GM06990 (cell line): ENCODE results near the gene ZMYM3.
A peak's percentile ranks its signal among the peaks of the same experiment; 100 is the strongest.
"Not testable (repeated sequence)": the region's sequence is repeated elsewhere in the genome, so short reads cannot be mapped to it uniquely, and the experiment has no call there.

Experiments
- DNase-seq: peaks from one replicate; pipeline ENCODE4 v3.0.0-alpha.2; 2011; ENCODE audit not compliant: insufficient read length; ENCODE audit errors: extremely low read depth
- H3K27me3 ChIP-seq: replicated peaks from 2 replicates; pipeline ENCODE4 v1.6.0; 2011; ENCODE audit warnings: low read length; ENCODE audit not compliant: control insufficient read depth, insufficient read depth
- H3K36me3 ChIP-seq: 2 replicates; pipeline ENCODE4 v1.5.1; 2011; ENCODE audit warnings: low read length; ENCODE audit not compliant: control insufficient read depth, insufficient read depth
- H3K4me3 ChIP-seq: replicated peaks from 2 replicates; pipeline ENCODE4 v1.5.1; 2011; ENCODE audit warnings: low read depth, mild to moderate bottlenecking, control low read depth, low read length
- CTCF ChIP-seq: IDR thresholded peaks from 2 replicates; pipeline ENCODE4 v1.5.1; 2011; ENCODE audit warnings: low read length, control low read depth, mild to moderate bottlenecking, inconsistent platforms; ENCODE audit not compliant: insufficient read depth, poor library complexity, severe bottlenecking

ZMYM3 gene

DNA sequence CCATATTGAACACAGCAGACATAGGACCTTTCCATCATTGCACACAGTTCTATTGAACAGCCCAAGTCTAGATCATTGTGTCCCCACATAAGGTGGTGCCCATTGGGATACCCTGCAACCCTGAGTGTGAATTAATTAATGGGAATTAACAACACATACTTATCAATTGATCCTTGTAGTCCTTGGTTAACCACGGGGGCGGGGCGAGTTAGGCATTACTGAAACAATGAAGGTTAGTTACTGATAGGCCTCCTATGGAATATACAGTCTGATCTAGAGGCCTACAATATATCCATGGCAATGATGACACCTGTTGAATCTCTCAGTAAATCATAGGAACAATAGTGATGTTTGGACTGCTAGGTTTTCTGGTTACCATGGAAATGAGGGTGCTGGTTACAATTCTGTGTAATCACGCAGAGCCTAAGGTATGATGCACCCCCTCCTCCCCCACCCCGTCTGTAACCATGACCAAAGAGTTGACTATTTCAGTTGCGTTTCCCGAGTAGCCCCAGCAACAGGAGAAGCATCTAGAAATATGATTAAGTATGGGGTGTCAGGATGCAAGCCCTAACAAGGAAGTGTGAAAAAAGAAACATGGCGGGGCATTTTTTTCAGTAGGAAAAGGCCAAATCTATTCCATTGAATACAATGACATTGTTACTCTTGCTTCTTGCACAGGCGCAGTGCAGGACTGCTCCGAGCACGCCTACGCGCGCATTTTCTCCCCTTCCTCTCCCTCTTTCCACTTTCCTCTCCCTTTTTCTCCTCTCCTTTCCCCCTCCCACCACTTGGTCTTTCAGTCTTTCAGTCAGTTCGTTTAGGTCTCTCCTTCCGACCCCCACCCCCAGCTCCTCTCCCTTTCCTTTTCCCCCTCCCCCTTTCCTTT lies 28.8 kb upstream of the ZMYM3 start:
- no peak for DNase-seq
- no peak for TF ChIP-seq CTCF
- Histone ChIP-seq H3K4me3 (peak overlapping the region; percentile 64), H3K36me3 (no peaks in the 10 kb centered on the region), H3K27me3 (no peaks in the 10 kb centered on the region)

GRCh38 chrX:71281300-71281699 lies 27.4 kb upstream of the ZMYM3 start:
- not testable (repeated sequence) for H3K4me3 ChIP-seq, H3K27me3 ChIP-seq, H3K36me3 ChIP-seq, DNase-seq

- not testable (repeated sequence) for H3K36me3 ChIP-seq, H3K4me3 ChIP-seq, DNase-seq, H3K27me3 ChIP-seq
Measured at GRCh38 chrX:71272313-71272712, 18.4 kb upstream of the ZMYM3 start.

DNA sequence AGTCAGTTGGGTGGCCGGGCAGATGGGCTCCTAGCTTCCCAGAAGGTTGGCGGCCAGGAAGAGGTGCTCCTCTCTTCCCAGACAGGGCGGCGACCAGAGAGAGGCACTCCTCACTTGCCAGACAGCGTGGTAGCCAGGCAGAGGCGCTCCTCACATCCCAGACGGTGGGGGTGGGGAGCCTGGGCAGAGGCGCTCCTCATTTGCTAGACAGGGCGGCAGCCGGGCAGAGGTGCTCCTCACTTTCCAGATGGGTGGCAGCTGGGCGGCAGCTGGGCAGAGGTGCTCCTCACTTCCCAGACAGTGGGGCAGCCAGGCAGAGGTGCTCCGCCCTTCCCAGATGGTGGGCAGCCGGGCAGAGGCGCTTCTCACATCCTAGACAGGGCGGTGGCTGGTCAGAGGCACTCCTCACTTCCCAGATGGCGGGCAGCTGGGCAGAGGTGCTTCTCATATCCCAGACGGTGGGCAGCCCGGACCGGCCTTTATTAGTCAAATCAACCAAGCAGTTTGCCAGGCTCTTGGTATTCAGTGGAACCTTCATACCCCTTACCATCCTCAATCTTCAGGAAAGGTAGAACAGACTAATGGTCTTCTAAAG lies 16.0 kb upstream of the ZMYM3 start:
- no peaks in the 10 kb centered on the region for H3K36me3 ChIP-seq
- no peak for DNase-seq
- H3K27me3 ChIP-seq: no peaks in the 10 kb centered on the region
- no peak for TF ChIP-seq CTCF
- H3K4me3 ChIP-seq: no peak overlapping the region

GRCh38 chrX:71268624-71269023 lies 14.7 kb upstream of the ZMYM3 start:
- not testable (repeated sequence) for H3K36me3 ChIP-seq, H3K27me3 ChIP-seq, H3K4me3 ChIP-seq, DNase-seq

DNA sequence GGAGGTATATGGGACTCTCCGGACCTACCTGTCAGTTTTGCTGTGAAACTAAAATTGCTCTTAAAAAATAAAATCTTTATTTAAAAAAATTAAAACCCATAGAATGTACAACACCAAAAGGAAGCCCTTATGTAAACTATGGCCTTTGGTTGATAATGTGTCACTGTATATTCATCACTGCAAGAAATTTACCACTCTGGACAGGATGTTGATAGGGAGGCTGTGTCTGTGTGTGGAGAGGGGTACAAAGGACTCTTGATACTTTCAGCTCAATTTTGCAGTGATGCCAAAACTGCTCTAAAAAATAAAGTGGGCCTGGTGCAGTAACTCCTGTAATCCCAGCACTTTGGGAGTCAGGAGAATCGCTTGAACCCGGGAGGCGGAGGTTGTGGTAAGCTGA lies 2.9 kb upstream of the ZMYM3 start:
- no peaks in the 10 kb centered on the region for H3K27me3 ChIP-seq
- no peak overlapping the region for H3K4me3 ChIP-seq
- no peak for DNase-seq
- no peaks in the 10 kb centered on the region for H3K36me3 ChIP-seq
- no peak for TF ChIP-seq CTCF

DNA sequence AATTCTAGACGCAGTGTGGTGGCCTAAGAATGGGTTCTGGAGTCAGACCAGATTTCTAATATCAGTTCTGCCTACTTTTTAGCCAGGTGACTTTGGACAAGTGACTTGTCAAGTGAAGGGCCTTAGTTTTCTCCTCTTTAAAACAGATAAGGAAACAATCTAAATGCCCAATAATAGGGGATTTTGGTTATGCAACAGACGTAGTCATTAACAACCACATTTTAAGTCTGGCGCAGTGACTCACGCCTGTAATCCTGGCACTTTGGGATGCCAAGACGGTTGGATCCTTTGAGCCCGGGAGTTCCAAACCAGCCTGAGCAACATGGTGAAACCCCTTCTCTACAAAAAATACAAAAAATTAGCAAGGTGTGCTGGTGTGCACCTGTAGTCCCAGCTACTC lies 2.1 kb upstream of the ZMYM3 start:
- no peak for DNase-seq
- H3K36me3 ChIP-seq: no peaks in the 10 kb centered on the region
- no peak overlapping the region for H3K4me3 ChIP-seq
- no peaks in the 10 kb centered on the region for H3K27me3 ChIP-seq
- TF ChIP-seq CTCF: no peak
